Activated naive CD8-positive, alpha-beta T cell treated with anti-CD3 and anti-CD28 coated beads, Interleukin-2, amount 10 ng/mL, durations not matched to agents 7 days and 5 days (primary cell): ENCODE results near the gene CMKLR1. TPM values are rescaled to one million over a fixed set of nuclear protein-coding genes. Genes with fewer than 3 reads are reported as not detected.

Source experiments
- ATAC-seq: fragments of 150-1000 bp; cut with Tn5 transposase; one replicate; pipeline ENCODE4 v1.10.0; 2021; ENCODE audit warnings: low read depth, moderate library complexity
- POLR2A ChIA-PET: fragments of 350-600 bp; sonication (Branson Sonifier 250); formaldehyde crosslinking; loops from one replicate; lab custom pipeline; 2021; ENCODE audit warnings: antibody characterized with exemption; lab: Charles Lee
- DNase-seq: peaks from one replicate; pipeline ENCODE4 v3.0.0; 2021
- H3K27ac Mint-ChIP-seq: one replicate; pipeline ENCODE4 v1.8.0; 2022; ENCODE audit warnings: mild to moderate bottlenecking, mixed read lengths
- H3K27me3 Mint-ChIP-seq: one replicate; pipeline ENCODE4 v1.8.0; 2022; ENCODE audit warnings: mild to moderate bottlenecking, moderate library complexity, mixed read lengths
- H3K36me3 Mint-ChIP-seq: one replicate; pipeline ENCODE4 v1.8.0; 2021; ENCODE audit warnings: mild to moderate bottlenecking, mixed read lengths
- H3K4me1 Mint-ChIP-seq: one replicate; pipeline ENCODE4 v1.8.0; 2021; ENCODE audit warnings: mixed read lengths
- H3K4me3 Mint-ChIP-seq: one replicate; pipeline ENCODE4 v1.8.0; 2022; ENCODE audit warnings: mild to moderate bottlenecking, moderate library complexity, mixed read lengths
- H3K9me3 Mint-ChIP-seq: one replicate; pipeline ENCODE4 v1.8.0; 2021; ENCODE audit warnings: mixed read lengths
- total RNA-seq, 2 experiments: library from RNA; stranded (reverse); gene quantifications; one replicate each; pipeline ENCODE4 v1.2.3, GENCODE V29; 2021

The CMKLR1 gene
- total RNA-seq, 2 experiments from 2014 or later = 0.82 to 1.0 TPM

DNA sequence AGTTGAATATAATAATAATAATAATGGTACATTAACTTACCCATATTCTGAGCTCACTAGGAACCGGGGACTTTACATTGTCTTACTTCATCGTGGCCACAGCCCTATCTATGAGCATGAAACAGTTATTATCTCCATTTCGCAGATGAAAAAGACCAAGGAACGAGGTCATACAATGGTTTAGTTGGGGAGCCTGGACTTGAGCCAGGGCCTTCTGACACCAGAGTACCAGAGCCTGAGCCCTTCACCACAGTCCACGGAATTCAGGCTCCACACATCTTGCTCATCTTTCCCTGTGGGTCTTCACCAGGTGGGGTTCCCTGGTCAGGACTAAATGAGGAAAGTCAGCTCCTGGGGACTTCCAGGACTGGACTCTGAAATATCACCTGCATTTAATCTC is 31.3 kb upstream of the CMKLR1 start:
- peaks cover 8% of the 10 kb centered on the region for H3K9me3 Mint-ChIP-seq
- H3K36me3 Mint-ChIP-seq = no peaks in the 10 kb centered on the region
- POLR2A ChIA-PET = no interaction called here
- H3K4me3 Mint-ChIP-seq = no peak overlapping the region
- no peaks in the 10 kb centered on the region for H3K27me3 Mint-ChIP-seq
- ATAC-seq = no peak
- no peak overlapping the region for H3K27ac Mint-ChIP-seq
- no peak for DNase-seq
- no peaks in the 10 kb centered on the region for H3K4me1 Mint-ChIP-seq

DNA sequence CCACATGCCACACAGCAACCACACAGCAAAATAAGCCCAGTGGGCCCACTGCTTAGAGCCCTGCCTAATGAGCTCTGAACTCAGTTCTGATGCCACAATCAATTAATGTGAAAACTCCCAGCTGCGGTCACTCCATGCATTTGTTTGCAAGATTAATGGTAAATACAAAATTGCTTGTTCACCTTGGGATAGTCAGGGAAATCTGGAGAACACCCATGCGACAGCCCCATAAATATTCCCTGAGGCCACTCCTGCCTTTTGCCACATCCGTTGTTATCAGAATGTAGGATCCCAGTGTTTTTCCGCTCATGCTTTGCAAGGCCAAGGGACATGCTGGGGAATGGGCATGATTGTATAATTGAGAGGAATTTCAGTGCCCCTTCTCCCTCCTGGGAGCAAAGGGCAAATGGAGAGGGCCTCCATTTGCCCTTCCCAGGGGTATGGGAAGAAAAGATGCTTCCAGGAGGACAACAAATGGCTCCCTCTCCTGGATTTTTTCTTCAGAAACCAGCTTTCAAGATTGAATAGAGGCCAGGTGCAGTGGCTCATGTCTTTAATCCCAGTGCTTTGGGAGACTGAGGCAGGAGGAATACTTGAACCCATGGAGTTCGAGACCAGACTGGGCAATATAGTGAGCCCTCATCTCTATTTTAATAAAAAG is 30.8 kb upstream of the CMKLR1 start:
- DNase-seq (no peak), ATAC-seq (no peak)
- peaks cover 8% of the 10 kb centered on the region for H3K9me3 Mint-ChIP-seq
- no peaks in the 10 kb centered on the region for H3K36me3 Mint-ChIP-seq
- H3K27me3 Mint-ChIP-seq = no peaks in the 10 kb centered on the region
- POLR2A ChIA-PET = no interaction called here
- no peak overlapping the region for H3K27ac Mint-ChIP-seq
- H3K4me3 Mint-ChIP-seq = no peak overlapping the region
- no peaks in the 10 kb centered on the region for H3K4me1 Mint-ChIP-seq

DNA sequence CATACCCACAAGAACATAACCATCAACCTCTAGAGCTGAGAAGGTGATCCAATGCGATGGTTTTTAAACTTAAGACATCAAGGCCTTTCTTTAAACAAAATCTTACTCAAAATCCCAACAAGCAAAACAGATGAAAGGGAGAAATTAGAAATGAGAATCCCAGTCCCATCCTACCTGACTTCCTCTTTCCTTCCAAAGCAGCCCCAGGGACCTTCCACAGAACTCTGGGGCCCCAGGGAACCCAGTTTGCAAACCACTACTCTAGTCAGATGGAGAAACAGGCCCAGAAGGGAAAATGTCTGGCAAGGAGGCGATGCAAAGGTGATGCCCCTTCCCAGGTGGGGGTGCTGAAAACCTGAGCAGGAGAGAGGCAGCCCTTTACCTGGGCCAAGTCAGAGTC is 29.0 kb upstream of the CMKLR1 start:
- DNase-seq (no peak), ATAC-seq (no peak)
- H3K27me3 Mint-ChIP-seq = no peaks in the 10 kb centered on the region
- POLR2A ChIA-PET = no interaction called here
- H3K36me3 Mint-ChIP-seq = no peaks in the 10 kb centered on the region
- no peak overlapping the region for H3K27ac Mint-ChIP-seq
- no peak overlapping the region for H3K4me3 Mint-ChIP-seq
- H3K4me1 Mint-ChIP-seq = no peaks in the 10 kb centered on the region
- H3K9me3 Mint-ChIP-seq = peaks cover 5% of the 10 kb centered on the region

DNA sequence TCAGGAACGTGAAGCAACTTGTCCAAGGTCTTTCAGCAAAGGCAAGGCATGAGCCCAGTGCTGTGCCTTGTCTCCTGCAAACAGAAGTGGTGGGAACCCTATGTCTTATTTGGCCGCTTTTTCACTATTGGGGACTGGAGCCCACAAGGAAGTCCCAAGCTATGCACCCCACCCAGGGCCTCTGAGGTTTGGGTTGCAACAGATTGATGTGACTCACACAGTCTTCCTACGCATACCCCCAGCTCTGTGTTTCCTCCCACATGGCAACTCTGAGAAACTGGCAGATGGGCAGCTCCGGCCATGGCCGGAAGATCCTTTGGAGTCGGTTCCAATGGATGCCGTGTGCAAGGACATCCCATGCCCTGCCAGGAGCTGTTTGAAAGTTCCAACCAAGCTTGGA is 28.3 kb upstream of the CMKLR1 start:
- H3K27ac Mint-ChIP-seq = no peak overlapping the region
- H3K27me3 Mint-ChIP-seq = no peaks in the 10 kb centered on the region
- no peaks in the 10 kb centered on the region for H3K36me3 Mint-ChIP-seq
- POLR2A ChIA-PET = no interaction called here
- H3K4me1 Mint-ChIP-seq = no peaks in the 10 kb centered on the region
- H3K4me3 Mint-ChIP-seq = no peak overlapping the region
- peaks cover 3% of the 10 kb centered on the region for H3K9me3 Mint-ChIP-seq
- no peak for ATAC-seq
- no peak for DNase-seq

DNA sequence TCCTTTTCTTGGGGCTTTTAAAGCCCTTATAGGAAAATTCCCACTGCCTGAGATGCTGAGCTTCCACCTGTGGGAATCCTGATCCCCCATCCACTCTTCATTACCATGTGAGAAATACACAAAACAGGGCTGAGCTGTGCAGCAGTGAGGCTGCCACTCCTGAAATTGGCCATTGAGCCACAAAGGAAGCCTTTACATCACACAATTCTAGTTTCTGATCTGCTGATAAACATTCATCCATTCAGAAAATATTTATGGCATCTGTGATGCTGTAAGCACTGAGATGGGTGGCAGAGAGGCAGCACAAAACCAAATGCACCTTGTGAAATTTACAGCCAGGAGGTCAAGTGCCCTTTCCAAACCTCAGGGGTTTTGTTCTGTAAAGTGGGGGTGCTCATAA is 26.2 kb upstream of the CMKLR1 start:
- Mint-ChIP-seq H3K27ac (no peak overlapping the region), H3K27me3 (no peaks in the 10 kb centered on the region)

DNA sequence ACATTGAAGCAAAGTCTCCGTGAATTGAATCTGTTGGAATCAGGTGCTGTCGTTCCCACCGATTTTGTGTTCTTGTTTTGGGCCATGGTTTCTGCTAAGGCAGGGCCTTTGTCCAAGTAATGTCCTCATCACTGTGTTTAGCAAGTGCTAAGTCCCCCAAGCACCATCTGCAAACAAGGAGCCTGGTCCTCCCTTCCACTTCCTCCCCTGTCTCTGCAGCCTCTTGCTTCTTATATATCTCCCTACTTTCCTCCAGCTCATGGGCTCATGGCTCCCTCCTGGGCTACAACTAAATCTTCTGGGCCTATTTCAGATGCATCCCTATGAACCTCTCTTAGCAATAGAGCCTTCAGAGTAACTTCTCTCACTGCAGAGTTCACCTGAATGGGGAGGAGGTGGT is 25.8 kb upstream of the CMKLR1 start:
- POLR2A ChIA-PET = no interaction called here
- Mint-ChIP-seq H3K27ac (no peak overlapping the region), H3K4me1 (no peaks in the 10 kb centered on the region), H3K27me3 (no peaks in the 10 kb centered on the region), H3K4me3 (no peak overlapping the region), H3K36me3 (no peaks in the 10 kb centered on the region), H3K9me3 (peaks cover 3% of the 10 kb centered on the region)
- ATAC-seq (no peak), DNase-seq (no peak)

More for the DNA sequence above, 26.2 kb upstream of the CMKLR1 start:
- Mint-ChIP-seq H3K4me3 (no peak overlapping the region), H3K9me3 (peaks cover 3% of the 10 kb centered on the region), H3K4me1 (no peaks in the 10 kb centered on the region), H3K36me3 (no peaks in the 10 kb centered on the region)
- ATAC-seq (no peak), DNase-seq (no peak)
- POLR2A ChIA-PET = no interaction called here

DNA sequence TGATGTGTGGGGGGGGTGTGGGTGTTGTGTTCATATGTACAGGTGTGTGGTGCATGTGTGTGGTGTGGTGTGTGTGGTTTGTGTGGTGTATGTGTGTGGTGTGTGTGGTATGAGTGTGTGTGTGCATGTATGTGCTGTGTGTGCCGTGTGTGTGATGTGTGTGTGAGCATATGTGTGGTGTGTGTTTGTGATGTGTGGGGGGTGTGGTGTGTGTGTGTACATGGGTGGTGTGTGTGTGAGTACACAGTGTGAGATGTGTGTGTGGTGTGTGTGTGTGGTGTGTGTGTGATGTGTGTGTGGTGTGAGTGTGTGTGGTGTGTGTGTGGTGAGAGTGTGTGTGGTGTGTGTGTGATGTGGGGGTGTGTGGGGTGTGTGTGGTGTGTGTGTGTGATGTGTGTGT is 24.5 kb upstream of the CMKLR1 start:
- no peak overlapping the region for H3K4me3 Mint-ChIP-seq
- POLR2A ChIA-PET = no interaction called here
- H3K4me1 Mint-ChIP-seq = no peaks in the 10 kb centered on the region
- no peaks in the 10 kb centered on the region for H3K36me3 Mint-ChIP-seq
- H3K27me3 Mint-ChIP-seq = no peaks in the 10 kb centered on the region
- DNase-seq = no peak
- peaks cover 3% of the 10 kb centered on the region for H3K9me3 Mint-ChIP-seq
- no peak for ATAC-seq
- no peak overlapping the region for H3K27ac Mint-ChIP-seq

DNA sequence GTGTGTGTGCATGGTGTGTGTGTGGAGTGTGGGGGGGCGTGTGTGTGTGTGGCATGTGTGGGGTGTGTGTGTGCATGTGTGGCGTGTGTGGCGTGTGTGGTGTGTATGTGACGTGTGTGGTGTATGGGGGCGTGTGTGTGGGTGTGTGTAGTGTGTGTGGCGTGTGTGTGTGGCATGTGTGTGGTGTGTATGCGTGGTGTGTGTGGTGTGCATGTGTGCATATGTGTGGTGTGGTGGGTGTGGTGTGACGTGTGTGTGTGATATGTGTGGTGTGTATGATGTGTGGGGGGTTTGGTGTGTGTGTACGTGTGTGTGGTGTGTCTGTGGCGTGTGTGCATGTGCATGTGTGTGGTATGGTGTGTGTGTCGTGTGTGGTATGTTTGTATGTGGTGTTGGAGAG is 24.1 kb upstream of the CMKLR1 start:
- H3K4me3 Mint-ChIP-seq = no peak overlapping the region
- H3K27ac Mint-ChIP-seq = no peak overlapping the region
- H3K36me3 Mint-ChIP-seq = no peaks in the 10 kb centered on the region
- DNase-seq (no peak), ATAC-seq (no peak)
- H3K4me1 Mint-ChIP-seq = no peaks in the 10 kb centered on the region
- peaks cover 3% of the 10 kb centered on the region for H3K9me3 Mint-ChIP-seq
- no peaks in the 10 kb centered on the region for H3K27me3 Mint-ChIP-seq
- POLR2A ChIA-PET = no interaction called here

DNA sequence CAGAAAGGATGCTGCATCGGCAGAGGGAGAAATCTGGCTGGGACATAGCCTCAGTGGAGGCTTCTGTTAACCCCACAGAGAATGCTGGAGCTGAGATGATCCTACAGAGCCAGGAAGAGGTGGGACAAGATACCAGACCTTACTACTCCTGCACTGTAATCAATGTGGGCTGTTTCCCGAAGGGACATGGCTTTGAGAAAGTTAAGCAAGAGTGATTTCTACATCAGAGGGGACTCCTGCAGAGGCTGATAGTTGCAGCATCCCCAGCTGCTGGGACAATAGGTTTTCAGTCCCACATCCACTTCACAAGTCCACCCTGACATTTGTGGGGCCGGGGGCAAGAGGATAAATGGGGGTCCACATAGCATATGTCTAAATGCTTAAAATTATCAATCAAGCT is 22.5 kb upstream of the CMKLR1 start:
- Mint-ChIP-seq H3K27ac (no peak overlapping the region), H3K27me3 (no peaks in the 10 kb centered on the region), H3K4me3 (no peak overlapping the region), H3K9me3 (peaks cover 3% of the 10 kb centered on the region), H3K4me1 (no peaks in the 10 kb centered on the region), H3K36me3 (no peaks in the 10 kb centered on the region)
- POLR2A ChIA-PET = no interaction called here
- DNase-seq (no peak), ATAC-seq (no peak)

DNA sequence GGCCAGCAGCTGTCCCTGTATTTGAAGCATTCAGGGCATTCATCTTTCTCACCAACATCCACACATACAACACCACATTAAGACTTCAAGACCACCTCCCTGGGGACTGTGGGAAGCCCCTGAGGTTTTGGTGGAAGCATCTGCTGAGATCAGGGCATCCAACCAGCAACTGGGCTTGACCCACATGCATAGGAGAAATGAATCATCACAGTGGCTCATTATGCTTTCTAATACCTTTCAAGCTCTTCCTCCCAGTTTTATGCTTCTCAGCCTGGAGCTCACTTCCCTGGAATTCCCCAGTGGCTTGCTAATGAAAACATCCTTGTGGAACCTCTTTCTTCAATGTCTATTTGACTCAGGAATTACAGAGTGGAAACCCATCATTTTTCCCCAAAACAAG is 21.4 kb upstream of the CMKLR1 start:
- POLR2A ChIA-PET = no interaction called here
- Mint-ChIP-seq H3K9me3 (peaks cover 3% of the 10 kb centered on the region), H3K27me3 (peaks cover 3% of the 10 kb centered on the region), H3K4me1 (no peaks in the 10 kb centered on the region), H3K4me3 (no peak overlapping the region), H3K36me3 (no peaks in the 10 kb centered on the region), H3K27ac (no peak overlapping the region)
- no peak for ATAC-seq
- DNase-seq = no peak

DNA sequence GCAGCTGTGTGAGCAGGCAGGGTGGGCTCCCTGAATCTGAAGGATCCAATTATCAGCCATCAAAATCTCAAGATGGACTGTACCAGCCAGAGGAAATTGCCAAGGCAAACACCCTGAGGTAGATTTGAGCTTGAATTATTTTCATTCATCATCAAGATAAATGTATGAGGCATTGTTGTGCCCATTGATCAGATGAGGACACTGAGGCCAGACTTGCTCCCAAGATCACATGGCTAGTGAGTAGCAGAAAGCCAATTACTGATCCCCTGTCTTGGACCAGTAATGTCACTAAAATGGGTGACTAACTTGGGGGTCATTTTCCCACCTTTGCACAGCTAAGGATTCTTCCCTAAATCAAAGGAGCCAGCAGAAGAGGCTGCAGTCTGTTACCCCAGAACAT is 20.9 kb upstream of the CMKLR1 start:
- DNase-seq (no peak), ATAC-seq (no peak)
- POLR2A ChIA-PET = no interaction called here
- peaks cover 5% of the 10 kb centered on the region for H3K27me3 Mint-ChIP-seq
- no peak overlapping the region for H3K4me3 Mint-ChIP-seq
- peaks cover 3% of the 10 kb centered on the region for H3K9me3 Mint-ChIP-seq
- no peak overlapping the region for H3K27ac Mint-ChIP-seq
- no peaks in the 10 kb centered on the region for H3K36me3 Mint-ChIP-seq
- no peaks in the 10 kb centered on the region for H3K4me1 Mint-ChIP-seq

DNA sequence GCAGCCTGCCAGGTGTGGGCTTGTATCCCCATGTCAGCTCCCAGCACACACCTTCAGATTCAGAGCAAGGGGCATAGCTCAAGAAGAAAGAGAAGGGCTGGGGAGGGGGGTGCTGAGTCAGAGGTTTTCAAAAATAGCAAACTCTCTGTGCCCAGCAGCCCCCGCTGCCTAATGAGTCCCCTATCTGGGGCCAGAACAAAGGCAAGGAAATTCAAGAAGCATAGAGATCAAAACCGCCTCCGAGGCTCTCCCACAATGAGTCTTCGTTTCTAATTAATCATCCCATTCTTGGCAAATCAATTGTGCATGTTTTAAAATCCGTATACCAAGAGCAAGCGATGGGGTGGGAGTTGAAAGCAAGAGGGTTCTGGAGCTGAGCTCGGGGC is 19.5 kb upstream of the CMKLR1 start:
- H3K4me3 Mint-ChIP-seq = no peak overlapping the region
- peaks cover 4% of the 10 kb centered on the region for H3K9me3 Mint-ChIP-seq
- no peak overlapping the region for H3K27ac Mint-ChIP-seq
- no peaks in the 10 kb centered on the region for H3K4me1 Mint-ChIP-seq
- no peaks in the 10 kb centered on the region for H3K36me3 Mint-ChIP-seq
- H3K27me3 Mint-ChIP-seq = peaks cover 8% of the 10 kb centered on the region
- ATAC-seq (no peak), DNase-seq (no peak)
- POLR2A ChIA-PET = no interaction called here

DNA sequence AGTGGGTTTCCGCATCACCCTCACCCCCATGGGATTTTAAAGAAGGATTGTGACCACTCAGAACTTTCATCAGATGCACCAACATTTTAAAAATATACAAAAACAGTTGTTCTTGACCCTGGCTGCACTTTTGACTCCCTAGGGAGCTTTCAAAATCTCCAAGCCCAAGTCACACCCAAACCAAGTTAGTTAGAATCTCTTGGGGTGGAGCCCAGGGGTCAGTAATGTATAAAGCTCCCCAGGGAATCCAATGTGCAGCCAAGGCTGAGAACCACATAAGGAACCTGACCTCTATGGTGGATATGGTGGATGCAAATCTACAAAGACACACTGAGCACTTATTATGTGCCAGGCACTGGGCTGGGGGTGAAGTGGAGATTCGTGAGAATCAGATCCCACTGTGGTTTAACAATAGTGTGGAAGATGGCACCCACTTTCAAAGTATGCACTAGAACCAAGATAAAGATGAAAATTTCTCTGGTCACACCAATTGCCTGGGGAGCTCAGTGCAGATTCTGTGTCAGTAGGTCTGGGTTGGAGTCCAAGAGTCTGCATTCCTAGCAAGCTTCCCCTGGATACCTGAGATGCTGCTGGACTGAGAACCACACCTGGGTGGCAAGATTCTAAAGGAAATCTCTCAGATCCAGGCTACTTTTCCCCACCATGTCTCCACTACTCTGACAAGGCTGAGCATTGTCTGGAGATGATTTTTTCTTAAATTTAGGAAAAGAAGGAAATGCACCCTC is 18.9 kb upstream of the CMKLR1 start:
- no peaks in the 10 kb centered on the region for H3K36me3 Mint-ChIP-seq
- peaks cover 13% of the 10 kb centered on the region for H3K27me3 Mint-ChIP-seq
- DNase-seq = no peak
- no peak overlapping the region for H3K4me3 Mint-ChIP-seq
- no peaks in the 10 kb centered on the region for H3K4me1 Mint-ChIP-seq
- peaks cover 3% of the 10 kb centered on the region for H3K9me3 Mint-ChIP-seq
- H3K27ac Mint-ChIP-seq = no peak overlapping the region
- no peak for ATAC-seq
- POLR2A ChIA-PET = no interaction called here
